ENCODE measurements around the gene RFXAP. TPM values are rescaled to one million over a fixed set of nuclear protein-coding genes. Genes with fewer than 3 reads are reported as not detected.

RFXAP gene
- total RNA-seq, 2 experiments from 2014 or later: 10.0 to 34.1 TPM

- no TSS peak for BruUV-seq (replicated peaks)
- CTCF ChIA-PET (ENCODE audit: unreplicated experiment): no interaction called here
These were observed 28.6 kb downstream of the RFXAP start for GRCh38 chr13:36847606-36848005.

GRCh38 chr13:36848199-36848982 lies 29.4 kb downstream of the RFXAP start:
- no peaks in the 10 kb centered on the region for H3K9me3 ChIP-seq (ENCODE audit: low read length)
- POLR2A ChIA-PET: interaction anchor here (1.7 kb wide), 1 partner anchor 25 kb away, joined by 4 read pairs; no protein-coding TSS in a partner anchor
- intact Hi-C loops (cut with micrococcal nuclease; ENCODE audit: unreplicated experiment): no loop called here
- DNase-seq (ENCODE audit: low spot score): peak; percentile 29
- H3K4me1 ChIP-seq (ENCODE audit: insufficient read depth, low read length, poor library complexity, severe bottlenecking): no peaks in the 10 kb centered on the region
- H3K4me3 ChIP-seq (ENCODE audit: low read depth, low read length, poor library complexity, severe bottlenecking): no peak overlapping the region
- H4K20me1 ChIP-seq (ENCODE audit: insufficient read depth, low read length): no peaks in the 10 kb centered on the region
- TF ChIP-seq EZH2phosphoT487 (IDR thresholded peaks at IDR 0.05; ENCODE audit: borderline replicate concordance, low read depth, low read length): no peak
- peak; percentile 72 for TF ChIP-seq CTCF (conservative IDR thresholded peaks at IDR 0.05; ENCODE audit: low read length)
- no TSS peak for BruUV-seq (replicated peaks)
- no peaks in the 10 kb centered on the region for H3K9me2 ChIP-seq (ENCODE audit: insufficient read depth, low read length)
- no peaks in the 10 kb centered on the region for H3K79me2 ChIP-seq (ENCODE audit: insufficient read depth, low read depth, low read length)
- H3K4me2 ChIP-seq (ENCODE audit: low read length): no peak overlapping the region
- H3K36me3 ChIP-seq (ENCODE audit: insufficient read depth, low read length): peaks cover 38% of the 10 kb centered on the region
- CTCF ChIA-PET (ENCODE audit: unreplicated experiment): no interaction called here
- no peak overlapping the region for H2AFZ ChIP-seq (ENCODE audit: low read length)
- H3K27ac ChIP-seq (ENCODE audit: low read depth, low read length, poor library complexity, severe bottlenecking): no peak overlapping the region

More at GRCh38 chr13:36847606-36848005, 28.6 kb downstream of the RFXAP start:
- Histone ChIP-seq H4K20me1 (ENCODE audit: insufficient read depth, low read length) (no peaks in the 10 kb centered on the region), H3K36me3 (ENCODE audit: insufficient read depth, low read length) (peaks cover 32% of the 10 kb centered on the region), H3K27ac (ENCODE audit: low read depth, low read length, poor library complexity, severe bottlenecking) (no peak overlapping the region), H3K4me1 (ENCODE audit: insufficient read depth, low read length, poor library complexity, severe bottlenecking) (no peaks in the 10 kb centered on the region), H3K4me2 (ENCODE audit: low read length) (no peak overlapping the region), H3K4me3 (ENCODE audit: low read depth, low read length, poor library complexity, severe bottlenecking) (no peak overlapping the region), H3K79me2 (ENCODE audit: insufficient read depth, low read depth, low read length) (no peaks in the 10 kb centered on the region), H2AFZ (ENCODE audit: low read length) (no peak overlapping the region), H3K9me3 (ENCODE audit: low read length) (no peaks in the 10 kb centered on the region), H3K9me2 (ENCODE audit: insufficient read depth, low read length) (no peaks in the 10 kb centered on the region)
- intact Hi-C loops (cut with micrococcal nuclease; ENCODE audit: unreplicated experiment): no loop called here
- no peak for DNase-seq (ENCODE audit: low spot score)
- POLR2A ChIA-PET: interaction anchor here (1.7 kb wide), 1 partner anchor 24 kb away, joined by 4 read pairs; no protein-coding TSS in a partner anchor
- TF ChIP-seq CTCF (conservative IDR thresholded peaks at IDR 0.05; ENCODE audit: low read length): no peak
- no peak for TF ChIP-seq EZH2phosphoT487 (IDR thresholded peaks at IDR 0.05; ENCODE audit: borderline replicate concordance, low read depth, low read length)
